Endometrium (tissue), 2 donors: Measurements from ENCODE around the gene IL7R.

ENCODE experiments used
- FAIRE-seq: peaks from 2 replicates; lab custom pipeline; 2012; peaks lifted over from hg19 to GRCh38; lab: Jason Lieb, UNC
- donor health status: control.
- donor health status: control.

IL7R gene, protein sequence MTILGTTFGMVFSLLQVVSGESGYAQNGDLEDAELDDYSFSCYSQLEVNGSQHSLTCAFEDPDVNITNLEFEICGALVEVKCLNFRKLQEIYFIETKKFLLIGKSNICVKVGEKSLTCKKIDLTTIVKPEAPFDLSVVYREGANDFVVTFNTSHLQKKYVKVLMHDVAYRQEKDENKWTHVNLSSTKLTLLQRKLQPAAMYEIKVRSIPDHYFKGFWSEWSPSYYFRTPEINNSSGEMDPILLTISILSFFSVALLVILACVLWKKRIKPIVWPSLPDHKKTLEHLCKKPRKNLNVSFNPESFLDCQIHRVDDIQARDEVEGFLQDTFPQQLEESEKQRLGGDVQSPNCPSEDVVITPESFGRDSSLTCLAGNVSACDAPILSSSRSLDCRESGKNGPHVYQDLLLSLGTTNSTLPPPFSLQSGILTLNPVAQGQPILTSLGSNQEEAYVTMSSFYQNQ

DNA sequence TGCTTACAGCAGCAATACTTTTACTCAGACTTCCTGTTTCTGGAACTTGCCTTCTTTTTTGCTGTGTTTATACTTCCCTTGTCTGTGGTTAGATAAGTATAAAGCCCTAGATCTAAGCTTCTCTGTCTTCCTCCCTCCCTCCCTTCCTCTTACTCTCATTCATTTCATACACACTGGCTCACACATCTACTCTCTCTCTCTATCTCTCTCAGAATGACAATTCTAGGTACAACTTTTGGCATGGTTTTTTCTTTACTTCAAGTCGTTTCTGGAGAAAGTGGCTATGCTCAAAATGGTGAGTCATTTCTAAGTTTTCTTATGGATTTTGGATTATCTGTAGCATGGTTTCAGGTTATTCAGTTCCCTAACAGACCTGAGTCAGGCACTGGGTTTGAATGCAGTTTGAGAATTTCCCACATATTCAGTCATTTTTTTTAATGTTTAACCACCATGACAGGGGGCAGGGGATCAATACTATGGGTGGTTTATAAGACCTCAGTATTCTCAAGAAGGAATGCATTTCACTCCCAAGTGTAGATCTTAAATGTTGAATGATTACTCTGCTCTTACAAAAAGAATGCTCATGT lies at the start of gene IL7R:
Gene IL7R (plus strand): TSS at position 127 of the 587 bp plus-strand sequence. CDS start 87 bp downstream, at position 214.
- FAIRE-seq, result no peak

DNA sequence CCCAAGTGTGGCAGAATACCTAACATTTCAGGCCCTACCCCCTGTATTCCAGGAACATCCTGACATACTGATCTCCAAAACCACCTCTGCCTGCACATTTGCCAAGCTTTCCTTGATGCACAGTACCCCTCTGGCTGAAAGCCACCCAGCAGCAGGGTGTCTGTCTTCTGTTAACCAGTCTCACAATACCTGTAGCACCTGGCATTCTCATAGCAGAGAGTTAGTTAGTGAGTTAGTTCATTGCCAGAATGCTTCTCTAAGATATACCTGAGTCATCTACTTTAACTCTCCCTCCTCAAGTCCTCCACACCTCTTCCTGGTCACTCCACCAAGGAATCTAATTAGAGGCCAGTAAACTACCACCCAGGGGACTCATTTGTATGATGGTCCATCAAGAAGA lies 46.1 kb upstream of the IL7R start:
- no peak for FAIRE-seq

DNA sequence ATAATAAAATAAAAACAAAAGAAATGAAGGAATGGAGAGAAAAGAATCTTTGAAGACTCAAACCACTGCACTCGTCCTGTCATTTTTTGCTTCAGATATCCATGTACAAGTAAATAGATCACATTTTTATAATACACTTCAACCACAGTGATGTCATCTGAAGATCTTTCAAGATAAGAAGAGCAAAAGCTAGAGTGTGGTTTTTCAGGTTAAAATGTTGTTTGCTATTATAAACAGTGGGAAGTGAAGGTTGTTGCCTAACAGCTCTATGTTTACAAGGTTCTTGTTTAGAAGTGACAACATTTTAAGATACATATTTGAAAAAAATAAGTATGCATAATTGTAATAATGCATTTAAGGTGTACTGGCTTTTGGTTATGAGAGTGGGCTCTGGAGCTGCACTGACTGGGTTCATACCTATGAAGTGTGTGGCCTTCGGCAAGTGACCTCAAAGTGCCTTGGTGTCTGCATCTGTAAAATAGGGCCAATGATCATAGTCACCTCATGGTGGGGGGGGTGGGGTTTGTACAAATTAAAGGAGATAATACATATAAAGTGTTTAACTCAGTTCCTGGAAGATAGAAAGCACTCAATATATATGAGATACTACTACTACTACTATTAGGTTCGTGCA lies 45.5 kb upstream of the IL7R start:
- no peak for FAIRE-seq

DNA sequence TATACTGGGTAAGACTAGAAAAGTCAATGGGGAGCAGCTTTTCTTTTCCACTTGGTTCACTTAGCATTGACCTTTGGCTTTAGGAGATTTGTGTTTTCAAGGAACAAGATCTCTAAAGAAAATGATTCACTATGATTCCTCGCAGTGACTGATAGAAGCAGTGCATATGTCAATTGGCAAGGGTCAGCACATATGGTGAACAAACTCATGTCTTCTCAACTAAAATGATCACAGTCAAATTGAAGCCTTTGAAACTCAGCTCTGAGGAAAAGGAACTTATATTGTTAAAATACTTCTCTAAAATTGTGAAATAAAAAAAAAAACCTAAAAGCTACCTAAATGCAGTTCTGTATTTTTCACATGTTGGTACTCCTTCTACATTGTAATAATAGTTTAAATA lies 43.2 kb upstream of the IL7R start:
- FAIRE-seq, result no peak

DNA sequence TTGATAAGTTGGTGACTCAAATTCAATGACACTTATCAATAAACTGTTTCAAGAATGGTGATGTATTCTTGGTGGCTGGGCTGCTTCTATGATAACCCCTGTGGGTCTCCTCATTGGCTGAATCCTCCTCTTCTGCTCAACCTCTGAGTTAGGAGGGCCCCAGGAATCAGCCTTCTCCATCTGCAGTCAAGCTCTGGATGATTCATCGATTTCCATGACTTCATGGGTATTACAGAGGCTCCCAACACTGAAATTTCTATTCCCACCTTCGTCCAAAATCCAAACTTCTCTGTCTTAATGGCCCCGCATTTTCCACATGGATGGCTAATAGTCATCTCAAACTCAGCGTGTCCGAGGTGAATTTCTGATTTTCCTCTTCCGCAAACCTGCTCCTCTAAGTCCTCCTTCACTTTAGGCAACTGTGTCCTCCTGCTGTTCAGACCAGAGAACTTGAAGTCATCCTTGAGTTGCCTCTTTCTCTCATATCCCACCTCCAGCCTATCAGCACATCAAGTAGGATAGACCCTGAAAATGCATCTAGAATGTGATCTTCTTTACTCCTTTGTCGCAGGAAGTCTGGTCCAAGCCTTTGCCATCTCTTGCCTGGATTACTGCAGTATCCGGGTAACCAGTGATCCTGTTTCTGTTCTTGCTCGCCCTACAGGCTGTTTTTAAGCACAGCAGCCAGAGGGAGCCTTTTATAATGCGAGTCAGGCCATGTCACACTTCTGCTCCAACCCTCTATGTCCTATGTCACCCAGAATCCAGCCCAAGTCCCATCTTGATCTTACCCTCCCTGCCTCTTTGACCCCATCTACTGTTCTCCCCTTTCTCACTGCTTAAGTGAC lies 41.4 kb upstream of the IL7R start:
- FAIRE-seq, result no peak

DNA sequence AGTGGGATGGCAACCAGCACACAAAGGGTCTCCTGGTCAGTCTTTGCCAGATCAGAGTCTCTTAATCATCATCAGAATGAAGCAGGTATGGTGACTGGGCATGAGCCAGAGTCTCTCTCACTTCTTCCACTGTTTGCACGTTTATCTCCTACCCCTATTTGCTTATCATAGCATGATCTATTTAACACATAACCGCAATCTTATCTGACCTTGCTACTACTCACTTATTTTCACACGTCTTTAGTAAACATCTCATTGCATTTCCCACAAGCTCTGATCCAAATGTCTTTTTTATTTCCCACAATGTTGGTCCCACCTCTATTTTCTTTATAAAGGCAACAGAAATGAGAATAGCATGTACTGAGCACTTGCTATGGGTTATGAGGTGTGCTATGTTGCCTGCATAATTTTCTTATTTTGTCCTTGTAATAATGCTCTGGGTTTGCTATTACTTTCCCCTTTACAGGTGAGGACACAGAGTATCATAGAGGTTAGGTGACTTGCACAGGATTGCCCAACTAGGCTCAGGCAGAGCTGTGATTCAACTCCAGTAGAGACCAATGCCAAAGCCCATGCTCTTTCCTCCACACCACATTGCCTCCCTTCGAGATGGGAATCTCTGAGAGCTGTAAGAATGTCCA lies 39.7 kb upstream of the IL7R start:
- no peak for FAIRE-seq

DNA sequence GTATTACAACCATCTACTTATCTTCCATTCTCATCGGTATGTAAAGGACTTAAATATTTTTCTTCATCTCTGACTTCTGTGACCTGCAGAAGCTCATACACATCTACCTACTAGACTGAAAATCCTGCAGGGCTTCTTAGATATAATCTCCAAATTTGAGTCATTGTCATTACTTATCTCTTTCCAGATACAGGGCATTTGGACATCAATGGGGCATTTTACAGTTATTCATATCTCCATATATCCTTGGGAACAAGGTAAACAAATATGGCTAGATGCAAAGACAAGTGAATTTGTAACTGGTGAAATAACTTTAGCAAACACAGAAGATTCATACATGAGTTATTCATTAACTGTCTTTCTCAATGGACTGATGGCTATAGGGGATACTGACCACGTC lies 37.7 kb upstream of the IL7R start:
- no peak for FAIRE-seq

DNA sequence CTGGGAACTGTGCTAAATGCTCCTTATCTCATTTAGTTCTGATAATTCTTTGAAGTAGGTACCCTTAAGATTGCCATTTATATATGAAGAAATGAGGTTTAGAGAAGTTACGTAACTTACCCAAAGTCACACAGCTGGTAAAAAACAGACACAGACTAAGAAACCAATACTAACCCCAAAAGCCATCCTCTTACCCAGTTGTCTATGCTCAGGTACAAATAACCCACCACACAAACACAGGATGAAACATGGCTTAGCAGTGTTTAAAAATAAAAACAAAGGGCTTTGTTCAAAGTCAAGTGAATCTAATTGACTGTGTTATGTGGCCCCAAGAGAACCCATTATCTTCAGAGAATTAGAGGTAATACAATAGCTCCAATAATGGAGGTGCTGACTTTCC lies 37.0 kb upstream of the IL7R start:
- no peak for FAIRE-seq

DNA sequence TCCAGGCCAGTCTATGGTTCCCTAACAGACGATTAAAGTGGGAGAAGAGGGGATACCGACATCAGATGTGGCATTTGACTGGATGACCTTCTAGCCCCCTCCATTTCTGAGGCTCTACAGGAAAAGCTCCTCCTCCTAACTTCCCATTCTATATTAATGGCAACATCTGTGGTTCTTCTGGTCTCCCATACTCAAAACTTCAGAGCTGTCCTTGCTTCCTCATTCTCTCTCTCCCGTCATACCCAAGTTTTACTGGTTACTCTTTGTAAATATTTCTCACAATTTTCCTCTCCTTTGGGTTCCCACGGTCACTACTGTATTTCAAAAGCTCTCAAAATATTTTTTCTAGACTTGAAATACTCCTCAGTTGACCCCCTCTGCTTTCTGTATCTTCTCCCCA lies 36.0 kb upstream of the IL7R start:
- no peak for FAIRE-seq

DNA sequence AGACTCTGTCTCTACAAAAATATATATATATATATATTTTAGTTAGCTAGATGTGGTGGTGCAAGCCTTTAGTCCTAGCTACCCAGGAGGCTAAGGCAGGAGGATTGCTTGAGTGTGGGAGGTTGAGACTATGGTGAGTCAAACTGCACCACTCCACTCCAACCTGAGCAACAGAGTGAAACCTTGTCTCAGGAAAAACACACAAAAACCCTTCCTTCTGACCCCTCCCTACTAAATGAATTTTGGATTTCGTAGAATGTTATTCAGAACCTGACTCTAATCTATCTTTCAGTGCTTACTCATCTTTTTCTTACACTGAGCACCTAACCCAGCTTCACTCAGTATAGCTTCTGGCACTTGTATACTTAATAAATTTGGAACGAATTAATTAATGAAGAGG lies 35.2 kb upstream of the IL7R start:
- FAIRE-seq, result no peak

DNA sequence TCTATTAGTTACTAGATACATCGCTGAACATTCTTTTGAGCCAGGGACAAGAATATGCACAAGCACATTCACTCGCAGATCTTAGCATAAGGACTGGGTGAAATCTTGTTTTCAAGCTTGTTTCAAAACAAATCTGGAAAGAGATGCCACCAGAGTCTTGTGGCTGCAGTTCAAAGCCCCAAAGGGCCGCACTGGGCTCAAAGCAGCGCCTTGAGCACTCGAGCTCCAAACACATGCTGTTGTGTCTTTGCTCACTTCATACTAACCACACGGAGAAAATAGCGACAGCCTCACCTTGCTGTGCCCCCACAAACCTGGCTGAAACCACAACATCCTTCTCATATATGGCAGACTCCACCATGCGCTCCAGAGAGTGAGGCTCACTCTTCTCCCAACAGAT lies 34.2 kb upstream of the IL7R start:
- FAIRE-seq, result no peak

DNA sequence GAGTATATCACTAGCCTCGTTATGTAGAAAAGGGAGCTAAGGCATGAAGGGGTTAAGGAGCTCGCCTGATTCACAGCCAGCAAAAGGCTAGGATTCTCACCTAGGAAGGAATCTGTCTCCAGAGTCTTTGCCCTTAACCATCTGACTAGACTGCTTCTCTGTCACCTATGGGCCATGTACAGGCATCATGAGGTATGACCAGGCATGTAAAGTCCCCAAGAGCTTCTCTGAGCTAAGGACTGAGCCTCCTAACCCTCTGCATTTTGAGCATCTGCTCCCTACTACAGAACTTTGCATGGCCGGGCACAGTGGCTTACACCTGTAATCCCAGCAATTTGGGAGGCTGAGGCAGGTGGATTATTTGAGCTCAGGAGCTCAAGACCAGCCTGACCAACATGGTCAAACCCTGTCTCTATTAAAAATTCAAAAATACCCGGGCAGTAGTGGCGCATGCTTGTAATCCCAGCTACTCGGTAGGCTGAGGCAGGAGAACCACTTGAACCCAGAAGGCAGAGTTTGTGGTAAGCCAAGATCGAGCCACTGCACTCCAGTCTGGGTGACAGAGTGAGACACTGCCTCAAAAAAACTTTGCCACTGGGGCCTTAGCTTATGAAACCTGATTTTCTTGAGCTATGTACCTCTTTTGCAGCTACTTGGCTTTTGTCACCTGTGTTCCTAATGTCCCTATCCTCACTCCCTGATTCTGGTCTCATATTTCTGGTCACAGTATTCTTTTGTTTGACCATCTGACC lies 33.2 kb upstream of the IL7R start:
- FAIRE-seq, result no peak

DNA sequence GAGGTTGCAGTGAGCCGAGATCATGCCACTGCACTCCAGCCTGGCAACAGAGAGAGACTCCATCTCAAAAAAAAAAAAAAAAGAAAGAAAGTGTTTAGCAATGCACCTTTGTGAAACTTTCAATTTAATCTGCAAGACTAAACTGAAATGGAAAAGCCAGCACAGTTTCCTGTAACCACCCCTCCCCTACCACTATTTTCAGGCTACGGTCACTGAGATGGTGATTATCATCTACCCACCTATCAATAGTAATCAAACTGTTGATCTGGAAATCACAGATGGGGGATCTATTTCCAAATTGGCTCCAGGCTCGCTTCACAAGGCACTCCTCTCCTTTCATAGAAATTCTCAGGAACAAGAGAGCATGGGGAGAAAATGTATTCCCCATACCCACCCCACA lies 30.6 kb upstream of the IL7R start:
- no peak for FAIRE-seq

DNA sequence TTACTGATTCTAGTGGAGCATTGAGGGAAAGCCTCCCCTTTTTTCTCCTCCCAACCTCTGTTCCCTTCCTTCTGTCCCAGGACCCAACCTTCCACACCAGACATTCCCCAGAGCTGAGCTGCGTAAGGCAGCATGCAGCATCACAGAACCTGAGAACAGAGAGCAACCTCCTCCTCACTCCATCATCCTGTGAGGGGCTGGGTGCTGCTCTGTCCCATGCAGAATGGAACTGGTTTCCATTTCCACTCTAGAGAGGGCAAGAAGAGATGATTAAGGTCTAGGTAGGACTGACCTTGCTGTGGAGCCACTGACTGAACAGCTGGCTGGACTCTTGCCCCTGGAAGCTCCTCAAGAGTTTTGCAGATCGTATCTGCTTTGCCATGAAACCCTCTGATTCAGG lies 30.1 kb upstream of the IL7R start:
- no peak for FAIRE-seq

DNA sequence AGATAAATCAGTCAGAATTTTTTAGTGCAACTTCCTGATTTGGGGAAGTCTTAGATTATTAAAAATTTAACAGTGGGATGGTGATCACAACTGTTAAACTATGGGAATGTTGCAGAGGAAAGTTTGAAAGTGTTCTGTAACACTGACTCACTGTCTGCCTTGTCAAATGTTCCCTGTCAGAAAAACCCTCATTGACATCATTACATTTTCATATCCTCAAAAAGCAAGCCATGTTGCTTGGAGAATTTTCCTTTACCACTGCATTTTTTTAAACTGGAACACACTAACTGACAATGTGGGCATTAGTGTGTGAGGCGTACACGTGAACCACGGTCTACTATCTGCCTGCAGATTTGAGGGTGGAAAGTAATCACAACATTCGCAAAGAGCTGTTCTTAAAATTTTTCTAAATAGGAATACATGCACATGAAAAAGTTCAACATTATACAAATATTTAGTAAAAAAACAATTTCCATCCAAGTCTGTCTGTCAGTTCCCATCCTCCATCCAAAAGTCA lies 28.6 kb upstream of the IL7R start:
- FAIRE-seq, result no peak

DNA sequence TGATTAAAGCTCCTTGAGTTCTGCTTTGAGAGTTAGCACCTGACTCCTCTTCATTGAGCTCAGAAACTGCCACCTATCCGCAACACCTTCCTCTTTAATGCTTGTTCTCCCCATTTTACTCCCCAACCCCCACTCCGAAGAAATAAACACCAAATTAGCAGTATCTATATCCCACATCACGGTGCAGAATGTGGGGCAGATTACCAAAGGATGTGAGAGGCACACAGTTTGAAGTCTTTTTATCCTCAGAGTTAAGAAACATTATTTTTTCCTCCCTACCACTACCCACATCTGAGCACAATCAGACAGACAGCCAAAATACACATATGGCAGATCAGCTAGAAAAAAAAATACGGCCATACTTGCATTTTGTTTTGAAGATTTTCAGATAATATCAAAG lies 26.1 kb upstream of the IL7R start:
- peak; percentile 89 for FAIRE-seq

DNA sequence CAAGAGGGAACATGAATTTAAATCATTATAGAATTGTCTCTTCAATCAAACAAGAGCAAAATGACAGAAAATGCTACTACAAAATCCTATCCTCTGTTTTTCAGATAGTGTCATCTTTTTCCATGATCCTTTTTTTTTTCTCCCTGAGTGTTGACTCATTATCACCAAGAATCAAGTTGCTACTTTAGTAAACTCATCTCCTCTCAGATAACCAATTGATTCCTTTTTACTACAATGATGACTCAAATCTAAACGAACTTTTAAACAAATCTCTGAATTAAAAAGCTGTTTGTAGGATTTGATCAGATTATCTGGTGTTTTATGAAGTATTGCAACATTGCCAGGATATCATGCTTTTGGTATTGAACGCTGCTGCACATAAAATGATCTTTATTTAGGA lies 23.9 kb upstream of the IL7R start:
- FAIRE-seq, result peak; percentile 64

DNA sequence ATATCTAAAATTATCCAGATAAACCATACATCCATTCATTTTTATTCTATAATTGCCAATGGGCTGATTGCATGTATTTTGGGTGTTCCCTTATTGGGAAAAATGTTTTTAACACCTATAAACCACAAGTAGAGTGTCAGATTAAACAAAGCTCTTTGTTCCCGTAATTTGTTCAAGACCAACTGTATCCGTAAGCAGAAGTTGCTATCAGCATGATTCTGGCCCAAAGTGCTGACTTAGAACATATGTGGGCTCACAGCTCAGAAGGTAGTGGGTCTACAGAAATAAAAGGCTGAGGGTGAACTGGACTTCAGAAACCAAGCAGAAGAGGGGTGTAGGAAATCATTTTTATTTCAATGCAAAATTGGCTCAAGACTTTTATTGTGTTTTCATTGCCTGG lies 23.5 kb upstream of the IL7R start:
- no peak for FAIRE-seq

DNA sequence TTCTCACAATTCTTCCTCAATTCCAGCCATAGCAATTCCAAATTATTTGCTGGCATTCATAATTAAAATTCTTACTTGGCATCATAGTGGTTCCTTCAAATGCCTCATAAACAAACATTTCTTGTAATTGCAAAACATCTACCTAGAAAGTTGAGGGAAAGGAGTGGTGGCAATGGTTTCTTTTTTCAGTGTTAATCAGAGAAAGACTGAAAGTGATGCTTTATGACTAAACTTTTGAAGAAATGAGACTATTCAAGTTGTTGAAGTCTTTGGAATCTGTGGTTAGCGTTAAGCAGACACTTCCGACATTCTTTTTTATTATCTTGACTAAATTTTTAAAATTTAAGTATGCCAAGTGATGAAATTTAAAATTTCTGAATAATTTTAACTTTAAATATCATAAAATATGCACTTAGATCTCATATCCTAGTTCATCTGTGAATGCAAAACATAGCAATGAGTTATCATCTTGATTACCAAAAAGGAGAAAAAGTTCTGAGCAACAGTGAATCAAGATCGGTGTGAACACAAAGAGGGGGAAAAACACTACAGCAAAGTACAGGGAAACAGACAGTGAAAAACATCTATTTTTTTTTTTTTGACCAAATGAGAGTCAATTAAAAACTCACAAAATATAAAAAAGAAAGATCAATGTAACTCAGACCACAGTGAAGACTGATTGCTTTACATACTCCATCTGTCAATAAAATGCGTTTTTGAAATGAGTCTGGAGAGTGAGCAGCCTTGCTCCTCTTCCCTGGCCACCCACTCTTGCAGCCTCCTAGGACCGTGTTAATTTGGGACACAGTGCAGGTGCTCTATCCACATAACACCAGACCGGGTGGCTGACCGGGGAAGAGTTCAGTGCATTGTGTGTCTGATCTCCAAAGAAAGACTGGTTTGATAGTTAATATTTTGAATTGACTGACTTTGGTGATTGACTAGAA lies 20.6 kb upstream of the IL7R start:
- FAIRE-seq, result no peak
